AG09309 (cell line): Measurements from ENCODE around the gene NKX2-3.

Experiments
- DNase-seq: peaks from one replicate; pipeline ENCODE4 v3.0.0-alpha.2; 2010; ENCODE audit warnings: low read depth
- H3K4me3 ChIP-seq: 2 replicates; pipeline ENCODE4 v1.5.1; 2011; ENCODE audit warnings: mild to moderate bottlenecking, low read depth, low read length, moderate library complexity; ENCODE audit not compliant: control insufficient read depth
- CTCF ChIP-seq: IDR thresholded peaks from 2 replicates; pipeline ENCODE4 v1.5.1; 2011; ENCODE audit warnings: mild to moderate bottlenecking, low read depth, low read length, inconsistent platforms; ENCODE audit not compliant: insufficient read depth, control insufficient read depth; ENCODE audit errors: missing control alignments

The NKX2-3 gene

GRCh38 chr10:99536338-99537085 is 3.8 kb downstream of the NKX2-3 start:
- TF ChIP-seq CTCF = no peak
- DNase-seq = no peak
- no peak overlapping the region for H3K4me3 ChIP-seq

DNA sequence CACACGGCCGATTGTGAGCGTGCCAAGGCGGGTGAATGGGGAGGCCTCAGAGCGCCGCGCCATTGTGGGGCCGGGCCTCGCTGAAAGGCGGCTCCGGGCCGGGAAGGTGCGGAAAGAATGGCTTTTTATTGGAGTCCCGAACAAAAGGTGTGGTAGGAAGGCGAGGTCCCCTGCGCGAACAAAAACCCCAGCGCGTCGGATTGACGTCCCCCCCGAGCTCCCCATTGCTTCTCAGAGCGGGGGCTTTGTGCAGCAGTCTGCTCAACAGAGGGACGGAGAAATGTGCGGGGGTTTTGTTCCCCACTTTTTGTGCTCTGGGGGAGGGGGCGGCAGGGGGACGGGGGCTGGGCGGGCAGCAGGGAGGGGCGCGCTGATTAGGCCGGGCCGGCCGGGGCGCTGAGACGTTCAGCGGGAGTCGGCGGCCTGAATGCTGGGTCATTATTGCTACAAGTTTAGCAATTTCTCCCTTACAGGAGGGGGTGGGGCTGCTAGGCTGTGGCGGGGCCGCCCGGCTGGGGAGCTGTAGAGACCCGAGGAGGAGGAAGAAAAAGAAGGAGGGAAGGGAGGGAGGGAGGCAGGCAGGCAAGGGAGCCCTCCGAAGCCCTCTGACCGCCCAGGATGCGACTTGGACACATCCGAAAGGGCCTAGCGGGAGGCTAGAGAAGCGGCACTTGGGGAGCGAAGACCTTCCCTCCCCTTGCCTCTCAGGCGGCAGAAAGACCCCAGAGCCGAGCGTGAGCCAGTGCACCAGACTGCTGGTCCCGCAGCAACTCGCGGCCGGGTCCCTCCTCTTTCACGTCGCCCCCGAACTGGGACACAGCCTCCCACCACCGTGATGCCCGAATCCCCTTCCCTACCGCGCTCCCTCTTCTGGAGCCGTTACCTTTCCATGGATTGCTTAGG is 4.6 kb downstream of the NKX2-3 start:
- no peak overlapping the region for H3K4me3 ChIP-seq
- TF ChIP-seq CTCF = no peak
- no peak for DNase-seq

DNA sequence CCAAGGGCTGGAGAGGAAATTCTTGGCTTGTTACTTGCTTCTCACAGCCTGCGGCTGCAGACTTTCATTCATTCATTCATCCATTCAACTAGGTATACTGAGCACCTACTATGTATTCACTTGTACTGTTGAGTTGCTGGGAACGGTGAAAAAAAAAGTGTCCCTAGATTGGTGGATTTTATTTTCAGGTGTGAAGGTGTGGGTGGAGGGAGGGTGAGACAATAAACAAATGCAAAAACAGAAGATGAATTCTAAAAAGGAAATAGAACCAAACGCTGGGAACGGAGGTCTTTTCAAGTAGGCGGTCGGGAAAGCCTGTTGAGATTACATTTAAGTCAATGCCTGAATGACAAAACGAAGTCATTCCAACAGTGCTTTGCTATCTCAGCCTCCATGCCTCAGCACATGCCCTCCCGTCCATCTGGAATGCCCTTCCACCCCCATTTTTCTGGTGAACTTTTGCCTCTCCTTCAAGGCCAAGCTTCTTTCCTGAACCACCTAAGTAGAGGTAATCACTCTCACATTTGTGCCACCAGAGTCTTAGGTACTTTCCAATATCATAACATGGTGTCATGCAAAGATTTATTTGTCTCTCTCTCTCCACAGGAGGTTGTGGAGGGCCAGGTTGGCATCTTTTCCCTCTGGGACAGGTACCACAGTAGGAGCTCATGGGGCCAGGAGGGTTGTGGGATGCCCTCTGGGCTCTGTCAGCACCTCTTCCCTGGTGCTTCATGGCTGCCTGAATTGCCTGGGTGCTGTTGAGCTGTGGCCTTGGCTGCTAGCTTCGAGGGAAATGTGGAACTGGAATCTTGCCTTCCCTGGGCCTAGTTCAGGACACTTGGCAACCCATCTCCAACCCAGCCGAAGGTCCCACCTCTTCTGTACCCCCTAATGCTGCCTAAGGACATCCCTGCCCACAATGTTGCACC is 5.5 kb downstream of the NKX2-3 start:
- no peak for DNase-seq
- no peak overlapping the region for H3K4me3 ChIP-seq
- TF ChIP-seq CTCF = no peak

GRCh38 chr10:99539120-99539519 is 6.4 kb downstream of the NKX2-3 start:
- H3K4me3 ChIP-seq = no peak overlapping the region
- DNase-seq = no peak
- TF ChIP-seq CTCF = no peak

DNA sequence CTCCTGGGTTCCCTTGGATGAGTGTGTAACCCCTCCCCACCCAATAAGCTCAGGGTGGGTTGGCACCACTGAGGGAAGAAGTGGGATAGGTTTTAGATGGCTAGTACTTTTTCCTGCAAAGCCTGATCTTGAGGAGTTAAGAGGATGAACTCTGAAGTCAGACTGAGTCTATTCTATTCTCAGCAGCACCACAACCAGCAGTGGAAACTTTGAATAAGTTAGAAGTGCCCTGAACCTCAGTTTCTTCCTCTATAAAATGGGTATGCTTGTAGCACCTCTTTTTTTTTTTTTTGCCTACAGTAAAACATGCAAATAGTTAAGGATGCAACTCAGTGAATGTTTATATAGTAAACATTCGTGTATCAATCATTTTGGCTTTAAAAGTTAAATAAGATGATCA is 7.1 kb downstream of the NKX2-3 start:
- TF ChIP-seq CTCF = no peak
- DNase-seq = no peak
- H3K4me3 ChIP-seq = no peak overlapping the region

DNA sequence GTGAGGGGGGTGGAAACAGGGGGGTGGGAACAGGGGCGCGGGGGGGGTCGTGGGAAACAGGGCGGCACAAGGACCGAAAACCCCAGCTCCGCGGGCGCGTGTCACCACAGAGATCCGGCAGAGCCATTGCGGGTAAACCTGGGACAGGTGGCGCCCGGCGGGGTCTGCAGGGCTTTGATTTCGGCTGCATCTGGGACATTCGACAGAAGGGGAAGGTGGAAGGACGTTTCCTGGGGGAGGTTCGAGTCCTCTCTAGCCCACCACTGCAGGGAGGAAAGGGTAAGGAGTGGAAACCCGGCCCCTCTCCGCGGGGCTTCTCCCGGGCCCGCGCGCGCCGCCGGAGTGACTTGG is 7.5 kb downstream of the NKX2-3 start:
- no peak overlapping the region for H3K4me3 ChIP-seq
- DNase-seq = no peak
- TF ChIP-seq CTCF = no peak
